ENCODE data around the gene SHISAL1.

SHISAL1 gene

GRCh38 chr22:44205516-44206329 lies 107.0 kb downstream of the SHISAL1 start:
- FAIRE-seq, result no peak

DNA sequence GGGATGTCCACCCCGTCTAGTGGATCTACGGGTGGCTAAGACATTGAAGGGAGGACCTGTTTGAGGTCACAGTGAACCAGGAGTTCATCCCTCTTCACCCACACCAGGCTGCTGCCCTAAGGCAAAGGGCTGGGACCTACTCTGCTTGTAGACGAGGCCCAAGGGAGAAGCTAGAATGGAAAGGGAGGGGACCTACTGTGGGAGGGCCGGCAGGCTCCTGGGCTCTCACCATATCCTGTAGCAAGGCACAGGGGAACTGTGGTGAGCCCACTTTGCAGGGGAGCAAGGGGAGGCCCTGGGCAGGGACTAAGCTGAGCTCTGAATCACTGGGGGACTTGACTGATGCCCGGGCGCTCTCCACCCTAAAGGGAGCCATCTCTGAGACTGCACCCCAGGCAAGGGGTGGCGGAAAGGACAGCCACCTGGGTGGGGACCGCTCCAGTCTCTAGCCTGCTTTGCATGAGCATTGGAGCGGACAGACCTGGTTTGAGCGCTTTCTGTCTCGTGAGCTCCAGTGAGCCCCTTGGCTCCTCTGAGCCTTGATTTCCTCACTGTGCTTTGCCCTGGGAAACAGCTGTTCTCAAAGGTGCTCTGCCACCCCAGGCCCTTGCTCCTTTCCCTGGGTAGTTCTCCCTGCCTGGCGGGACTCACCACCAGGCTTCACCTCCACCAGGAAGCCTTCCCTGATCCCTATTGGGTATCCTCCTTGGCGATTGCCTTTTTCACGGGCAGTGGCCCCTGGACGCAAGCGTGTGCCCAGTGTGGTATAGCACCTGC lies 107.8 kb downstream of the SHISAL1 start:
- no peak for FAIRE-seq

DNA sequence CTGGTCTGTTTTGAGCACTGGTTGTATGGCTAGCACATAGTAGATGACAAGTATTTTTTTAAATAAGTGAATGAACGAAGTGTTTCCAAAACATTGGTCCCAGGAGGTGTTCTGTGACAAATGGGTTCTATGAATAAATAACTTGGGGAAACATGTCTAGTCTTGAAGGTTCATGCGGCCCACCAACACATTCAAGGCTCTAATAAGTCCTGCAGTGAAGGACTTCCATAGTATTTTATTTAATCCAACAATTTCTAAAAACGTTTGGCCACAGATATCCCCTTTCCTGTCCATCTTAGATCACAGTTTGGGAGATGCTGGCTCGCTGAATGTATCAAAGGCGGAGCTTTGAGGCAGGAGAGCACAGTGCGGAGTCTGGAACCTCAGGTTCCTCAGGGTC lies 109.5 kb downstream of the SHISAL1 start:
- FAIRE-seq, result no peak

GRCh38 chr22:44202261-44202789 lies 110.4 kb downstream of the SHISAL1 start:
- no peak for FAIRE-seq

DNA sequence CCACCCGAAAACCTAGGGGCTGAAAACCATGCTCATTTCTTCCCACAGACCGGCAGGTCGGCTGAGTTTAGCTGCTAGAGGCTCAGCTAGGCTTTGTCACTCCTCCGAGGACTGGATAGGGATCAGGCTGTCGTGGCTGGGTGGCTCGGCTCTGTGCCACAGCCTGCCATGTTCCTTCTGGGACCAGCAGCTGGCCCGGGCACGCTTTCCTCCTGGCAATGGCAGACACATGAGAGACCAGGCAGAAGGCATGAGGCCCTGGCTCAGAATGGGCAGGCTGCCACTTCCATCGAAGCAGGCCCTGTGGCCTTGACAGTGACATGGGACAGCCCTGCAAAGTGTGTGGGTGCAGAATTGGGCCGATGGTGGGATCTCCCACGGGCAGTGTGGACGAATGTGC lies 111.1 kb downstream of the SHISAL1 start:
- FAIRE-seq, result no peak

- no peak for FAIRE-seq
Observed at GRCh38 chr22:44200855-44201550, 111.7 kb downstream of the SHISAL1 start.

DNA sequence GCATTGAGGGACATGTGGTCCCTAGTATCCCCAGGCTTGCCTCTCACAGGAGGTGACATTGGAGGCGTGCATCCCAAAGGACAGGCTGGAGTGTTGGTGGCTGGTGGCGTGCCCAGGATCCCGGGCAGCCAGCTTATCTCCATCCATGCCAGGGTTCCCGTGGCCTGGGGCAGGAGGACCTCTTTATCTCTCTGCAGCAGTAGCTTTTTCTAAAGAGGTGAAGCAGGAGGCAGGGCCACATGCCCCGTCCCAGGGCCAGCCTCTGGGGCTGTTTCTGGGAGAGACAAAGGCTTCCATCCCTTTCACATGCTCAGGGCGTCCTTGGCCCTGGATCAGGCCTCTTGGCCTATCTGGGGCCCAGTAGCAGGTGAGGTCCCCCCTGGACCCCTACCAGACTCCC lies 112.3 kb downstream of the SHISAL1 start:
- no peak for FAIRE-seq

GRCh38 chr22:44199866-44200265 lies 112.9 kb downstream of the SHISAL1 start:
- no peak for FAIRE-seq

- no peak for FAIRE-seq
Observed at GRCh38 chr22:44199164-44199563, 113.6 kb downstream of the SHISAL1 start.

- FAIRE-seq, result no peak
Observed at GRCh38 chr22:44197271-44197670, 115.5 kb downstream of the SHISAL1 start.

DNA sequence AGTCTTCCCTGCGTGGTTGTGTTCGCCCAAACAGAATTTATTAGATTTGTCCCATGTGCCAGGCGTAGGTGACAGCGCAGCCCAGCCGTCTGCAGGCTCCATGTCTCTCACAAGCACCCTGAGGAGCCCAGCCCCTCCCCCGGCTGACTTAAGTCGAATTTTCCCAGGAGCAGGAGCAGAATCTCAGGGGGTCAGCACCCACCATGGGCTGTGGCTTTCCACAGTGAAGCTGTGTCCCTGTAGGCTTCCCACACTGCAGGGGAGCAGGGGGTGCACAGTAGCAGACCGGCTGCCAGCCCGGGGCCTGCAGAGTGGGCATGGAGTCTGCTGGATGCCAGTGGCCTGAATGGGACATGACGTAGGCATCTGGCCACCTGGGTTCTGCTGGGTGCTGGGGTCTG lies 116.0 kb downstream of the SHISAL1 start:
- FAIRE-seq, result no peak

DNA sequence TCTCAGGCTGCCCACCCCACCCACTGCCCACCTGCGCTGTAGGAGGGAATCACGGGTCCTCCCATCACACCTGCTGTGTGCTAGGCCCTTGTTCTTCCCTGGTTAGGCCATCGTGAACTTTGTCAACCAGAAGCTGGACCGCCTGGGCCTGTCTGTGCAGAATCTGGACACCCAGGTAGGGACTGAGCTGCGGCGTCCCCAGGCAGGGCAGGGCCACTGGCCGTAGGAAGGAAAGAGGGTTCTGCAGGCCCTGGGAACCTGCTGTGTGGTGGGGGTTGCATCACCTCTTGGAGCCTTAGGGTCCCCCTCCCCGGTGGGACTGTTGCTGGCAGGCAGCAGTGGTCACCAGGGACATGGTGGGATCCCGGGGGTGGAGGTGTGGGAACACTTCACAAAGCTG lies 116.5 kb downstream of the SHISAL1 start:
- FAIRE-seq, result no peak

DNA sequence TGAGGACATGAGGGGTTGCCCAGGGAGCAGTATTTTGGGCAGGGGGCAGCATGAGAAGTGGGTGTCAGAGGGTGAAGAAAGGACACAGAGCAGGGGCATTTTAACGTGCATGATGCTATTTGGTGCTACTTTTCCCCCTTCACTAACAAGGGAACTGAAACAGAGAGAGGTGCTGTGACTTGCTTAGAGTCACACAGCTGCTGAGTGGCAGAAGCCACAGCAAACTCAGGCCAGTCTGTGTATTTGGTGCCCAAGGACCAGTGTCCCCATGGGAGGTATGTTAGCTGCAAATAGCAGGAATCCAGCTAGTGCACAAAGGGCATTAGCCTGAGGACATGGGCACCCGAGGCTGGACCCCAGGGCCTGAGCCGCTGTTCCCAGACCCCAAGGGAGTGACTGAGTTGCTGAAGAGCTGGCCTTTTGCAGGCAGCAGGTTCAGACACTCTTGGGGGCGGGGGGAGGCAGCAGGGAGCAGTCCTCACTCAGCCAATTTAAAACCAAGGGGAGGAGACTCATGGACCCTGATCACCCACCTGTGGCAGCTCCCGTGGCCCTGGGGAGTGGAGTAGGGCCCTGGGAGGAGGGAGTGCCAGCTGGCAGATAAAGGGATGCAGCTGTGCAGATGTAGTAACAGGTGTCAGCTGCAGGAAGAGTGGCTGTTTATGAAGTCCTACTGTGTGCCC lies 117.4 kb downstream of the SHISAL1 start:
- FAIRE-seq, result no peak

DNA sequence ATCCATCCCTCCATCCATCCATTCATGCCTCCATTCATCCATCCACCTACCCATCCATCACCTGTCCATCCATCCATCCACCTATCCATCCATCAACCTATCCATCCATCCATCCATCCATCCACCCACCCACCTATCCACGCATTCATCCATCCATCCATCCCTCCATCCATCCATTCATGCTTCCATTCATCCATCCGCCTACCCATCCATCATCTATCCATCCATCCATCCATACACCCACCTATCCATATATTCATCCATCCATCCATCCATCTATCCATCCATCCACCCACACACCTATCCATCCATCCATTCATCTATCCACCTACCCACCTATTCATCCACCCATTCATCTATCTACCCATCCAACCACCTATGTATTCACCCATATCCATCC lies 118.2 kb downstream of the SHISAL1 start:
- no peak for FAIRE-seq

Data from endometrium (tissue), 2 donors.